Lung (tissue), 12 donors: Measurements from ENCODE around the gene ZNF521. TPM values are rescaled to one million over a fixed set of nuclear protein-coding genes. Genes with fewer than 3 reads are reported as not detected.

Experiments used
- ATAC-seq: fragments of 200-7000 bp; cut with Tn5 transposase; one replicate; pipeline ENCODE4 v1.9.1; 2020; ENCODE audit warnings: moderate number of reproducible peaks; ENCODE audit not compliant: insufficient read depth, low FRiP score
- DNase-seq, 3 donors: peaks; one replicate each; pipeline ENCODE4 v3.0.0-alpha.2; 2013 to 2017
- H3K27ac ChIP-seq, 2 donors: one replicate each; pipeline ENCODE4 v1.5.1; 2013; ENCODE audit warnings: mild to moderate bottlenecking in 2 of 2, moderate library complexity in 2 of 2, control low read depth in 1 of 2, inconsistent platforms in 1 of 2, low read depth in 1 of 2, low read length in 1 of 2
- H3K27me3 ChIP-seq, 3 donors: one replicate each; pipeline ENCODE4 v1.5.1; 2013; ENCODE audit warnings: low read length in 2 of 3; ENCODE audit not compliant: control insufficient read depth in 3 of 3, insufficient read depth in 3 of 3
- H3K36me3 ChIP-seq, 4 donors: one replicate each; pipeline ENCODE4 v1.5.1; 2013; ENCODE audit warnings: low read length in 4 of 4, mild to moderate bottlenecking in 1 of 4, moderate library complexity in 1 of 4; ENCODE audit not compliant: control insufficient read depth in 4 of 4, insufficient read depth in 4 of 4
- H3K4me1 ChIP-seq, 5 donors: one replicate each; pipeline ENCODE4 v1.5.1; 2013; ENCODE audit warnings: low read length in 5 of 5, mild to moderate bottlenecking in 2 of 5, moderate library complexity in 1 of 5; ENCODE audit not compliant: control insufficient read depth in 5 of 5, insufficient read depth in 5 of 5
- H3K4me3 ChIP-seq: one replicate; pipeline ENCODE4 v1.5.1; 2013; ENCODE audit warnings: mild to moderate bottlenecking, control low read depth, moderate library complexity
- H3K9ac ChIP-seq, 2 donors: one replicate each; pipeline ENCODE4 v1.5.1; 2013; ENCODE audit warnings: low read length in 2 of 2, control low read depth in 1 of 2; ENCODE audit not compliant: insufficient read depth in 1 of 2
- H3K9me3 ChIP-seq, 4 donors: one replicate each; pipeline ENCODE4 v1.5.1; 2013; ENCODE audit warnings: low read length in 3 of 4, mild to moderate bottlenecking in 1 of 4, moderate library complexity in 1 of 4; ENCODE audit not compliant: control insufficient read depth in 4 of 4, insufficient read depth in 3 of 4
- CTCF ChIP-seq: IDR thresholded peaks from 2 replicates; pipeline ENCODE4 v1.5.1; 2012; ENCODE audit warnings: mild to moderate bottlenecking; ENCODE audit errors: control extremely low read depth, extremely low read depth
- WGBS, 2 donors: extraction: QIAGEN DNeasy Blood & Tissue Kit; methylation state at CpG; one replicate each; pipeline ENCODE4 v1.1.7; 2013; 5-methylcytosine and 5-hydroxymethylcytosine counted together
- polyA plus RNA-seq, 2 donors: library from polyadenylated mRNA; stranded (reverse); fragments of 200-250 nt; gene quantifications; one replicate each; pipeline ENCODE4 v1.2.1, GENCODE V29; 2013
- total RNA-seq, 2 donors: library from RNA; depleted of rRNA in 1 of 2; stranded (reverse); fragments of >200 nt in 1 of 2; gene quantifications; one replicate each; pipeline ENCODE4 v1.2.1, GENCODE V29; 2014 to 2021
- donor health status: control.
- donor health status: control.
- donor health status: Bipolar disorder and iron deficiency.
- donor health status: healthy.
- donor health status: DM: yes; HTN: yes; CAD: no.

Gene ZNF521
- total and polyA plus RNA-seq, 4 donors = 1.5 to 48.8 (median 10.7) TPM

- Histone ChIP-seq H3K27ac (peak overlapping the region in 1 of 2 donors; percentile 58), H3K9ac (no peak overlapping the region), H3K9me3 (no peaks in the 10 kb centered on the region), H3K36me3 (no peaks in the 10 kb centered on the region), H3K4me1 (peaks cover 3 to 73% (median 18%) of the 10 kb centered on the region in 5 donors), H3K4me3 (no peak overlapping the region), H3K27me3 (no peaks in the 10 kb centered on the region)
- no peak for TF ChIP-seq CTCF
- WGBS, 2 donors = 51 to 54% methylated on average over 3 of the region's 3 CpGs
- ATAC-seq = no peak
- DNase-seq = peak in 1 of 3 donors; percentile 37
Observed at GRCh38 chr18:25097569-25098056, 254.4 kb downstream of the ZNF521 start.

GRCh38 chr18:25097057-25097456 lies 254.9 kb downstream of the ZNF521 start:
- Histone ChIP-seq H3K36me3 (no peaks in the 10 kb centered on the region), H3K27me3 (no peaks in the 10 kb centered on the region), H3K27ac (peak overlapping the region in 1 of 2 donors; percentile 58), H3K9me3 (no peaks in the 10 kb centered on the region), H3K4me1 (peaks cover 3 to 70% (median 18%) of the 10 kb centered on the region in 5 donors), H3K4me3 (no peak overlapping the region), H3K9ac (no peak overlapping the region)
- WGBS, 2 donors = 71 to 76% methylated on average over 6 of the region's 6 CpGs
- ATAC-seq (no peak), DNase-seq (peak; percentile 57 to 90 (median 89))
- no peak for TF ChIP-seq CTCF

- no peak overlapping the region for H3K9ac ChIP-seq
- no peak for ATAC-seq
- no peak for DNase-seq
- peaks cover 2 to 31% (median 6%) of the 10 kb centered on the region in 5 donors for H3K4me1 ChIP-seq
- H3K27me3 ChIP-seq = no peaks in the 10 kb centered on the region
- peaks cover 0 to 26% (median 10%) of the 10 kb centered on the region in 4 donors for H3K36me3 ChIP-seq
- H3K27ac ChIP-seq = no peak overlapping the region
- TF ChIP-seq CTCF = no peak
- no peaks in the 10 kb centered on the region for H3K9me3 ChIP-seq
- no peak overlapping the region for H3K4me3 ChIP-seq
- WGBS, 2 donors = 83 to 92% methylated on average over 3 of the region's 3 CpGs
Observed at GRCh38 chr18:25093141-25093540, 258.8 kb downstream of the ZNF521 start.

GRCh38 chr18:25089470-25089869 lies 262.5 kb downstream of the ZNF521 start:
- no peaks in the 10 kb centered on the region for H3K4me1 ChIP-seq
- no peak overlapping the region for H3K4me3 ChIP-seq
- H3K36me3 ChIP-seq = peaks cover 0 to 30% (median 12%) of the 10 kb centered on the region in 4 donors
- 95 to 98% methylated on average over 6 of the region's 6 CpGs for WGBS, 2 donors
- DNase-seq = no peak
- H3K9me3 ChIP-seq = no peaks in the 10 kb centered on the region
- H3K9ac ChIP-seq = no peak overlapping the region
- TF ChIP-seq CTCF = no peak
- H3K27ac ChIP-seq = no peak overlapping the region
- no peak for ATAC-seq
- no peaks in the 10 kb centered on the region for H3K27me3 ChIP-seq
